M059J (cell line): ENCODE measurements around the gene LYSMD3. TPM values are rescaled to one million over a fixed set of nuclear protein-coding genes. Genes with fewer than 3 reads are reported as not detected.
A peak's percentile ranks its signal among the peaks of the same experiment; 100 is the strongest.

Experiments
- DNase-seq: peaks from one replicate; pipeline ENCODE4 v3.0.0-alpha.2; 2012; ENCODE audit warnings: low read depth
- total RNA-seq: library from RNA; depleted of rRNA; stranded (reverse); fragments of >200 nt; shearing (Covaris generic); gene quantifications from 2 replicates; pipeline ENCODE4 v1.2.3, GENCODE V29; 2014

LYSMD3 gene
- total RNA-seq, 1 experiment from 2014 or later: 18.1 TPM

- DNase-seq: peak; percentile 34
These were observed 18.7 kb upstream of the LYSMD3 start for GRCh38 chr5:90548069-90548593.

DNA sequence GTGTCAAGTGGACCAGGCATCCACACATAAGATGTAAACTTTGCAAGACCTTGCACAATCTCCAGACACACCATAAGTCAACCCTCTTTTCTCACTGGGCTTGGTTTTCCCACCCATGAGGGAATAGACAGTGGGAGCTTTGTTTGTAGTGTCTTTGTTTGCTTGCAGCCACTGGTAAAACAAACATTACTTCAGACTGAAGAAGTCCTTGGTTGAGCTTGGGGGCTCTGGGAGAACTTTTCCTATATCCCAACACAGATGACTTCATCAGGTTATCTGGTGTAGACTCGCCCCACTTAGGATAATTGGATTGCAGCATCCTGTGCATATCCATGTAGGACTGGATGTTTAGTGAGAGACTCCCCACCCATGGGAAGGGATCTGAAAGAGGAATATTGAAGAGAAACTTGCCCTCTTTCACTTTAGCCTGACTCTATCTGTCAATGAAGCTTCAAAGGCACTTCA lies 17.7 kb upstream of the LYSMD3 start:
- no peak for DNase-seq

DNA sequence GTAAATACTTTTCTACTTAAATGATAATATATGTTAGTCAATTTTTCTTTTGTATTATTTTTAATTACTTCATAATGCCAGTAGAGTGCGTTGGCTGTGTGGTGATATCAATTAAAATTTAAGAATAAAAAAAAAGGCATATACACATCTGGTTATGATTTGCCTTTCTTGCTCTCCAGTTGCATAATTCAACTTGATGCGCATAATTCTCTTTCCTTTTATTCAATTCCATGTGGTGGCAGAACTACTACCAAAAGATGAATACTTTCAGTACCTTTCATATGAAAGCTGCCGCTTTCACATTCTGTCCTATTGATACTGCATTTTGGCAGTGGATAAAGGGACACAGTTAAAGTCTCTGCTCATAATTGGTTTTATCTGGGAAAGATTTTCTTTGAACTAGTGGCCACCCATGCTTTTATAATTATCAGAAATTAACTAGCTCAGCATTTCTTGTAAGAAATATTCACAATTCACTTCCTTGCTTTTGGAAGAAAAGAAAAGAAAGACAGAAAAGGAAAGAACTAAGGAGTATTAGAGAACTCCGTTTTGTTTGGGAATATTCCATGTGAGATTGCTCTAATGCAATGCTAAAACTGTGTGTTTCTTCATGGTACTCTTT lies 16.9 kb upstream of the LYSMD3 start:
- DNase-seq: no peak

GRCh38 chr5:90545511-90545910 lies 16.1 kb upstream of the LYSMD3 start:
- DNase-seq: no peak

DNA sequence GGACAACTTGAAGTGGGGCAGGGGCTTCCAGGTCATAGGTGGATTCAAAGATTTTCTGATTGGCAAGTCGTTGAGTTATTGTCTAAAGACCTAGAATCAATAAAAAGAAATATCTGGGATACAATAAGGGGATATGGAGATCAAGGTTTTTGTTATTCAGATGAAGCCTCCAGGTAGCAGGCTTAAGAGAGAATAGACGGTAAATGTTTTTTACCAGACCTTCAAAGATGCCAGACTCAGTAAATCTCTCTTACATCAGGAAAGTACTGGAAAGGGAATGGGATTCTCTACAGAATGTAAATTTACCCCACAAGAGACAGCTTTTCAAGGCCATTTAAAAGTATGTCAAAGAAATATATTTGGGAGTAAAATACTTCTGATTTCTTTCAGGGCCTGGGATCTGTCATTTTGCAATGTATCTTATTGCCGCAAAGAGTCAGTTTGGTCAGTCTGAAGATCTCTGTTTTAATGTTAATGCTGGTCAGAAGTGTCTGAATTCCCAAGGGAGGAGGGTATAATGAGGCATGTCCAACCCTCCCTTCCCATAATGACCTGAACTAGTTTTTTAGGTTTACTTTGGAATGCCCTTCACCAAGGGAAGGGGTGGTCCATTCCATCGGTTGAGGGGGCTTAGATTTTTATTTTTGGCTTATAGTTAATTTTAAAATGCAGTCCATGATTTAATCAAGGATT lies 13.6 kb upstream of the LYSMD3 start:
- DNase-seq: no peak

GRCh38 chr5:90534922-90535321 lies 5.5 kb upstream of the LYSMD3 start:
- no peak for DNase-seq

GRCh38 chr5:90533794-90534193 lies 4.4 kb upstream of the LYSMD3 start:
- DNase-seq: no peak

- DNase-seq: no peak
These were observed 1.5 kb upstream of the LYSMD3 start for GRCh38 chr5:90530736-90531487.

GRCh38 chr5:90529939-90530677 lies 724 bp upstream of the LYSMD3 start:
- DNase-seq: peak; percentile 81

DNA sequence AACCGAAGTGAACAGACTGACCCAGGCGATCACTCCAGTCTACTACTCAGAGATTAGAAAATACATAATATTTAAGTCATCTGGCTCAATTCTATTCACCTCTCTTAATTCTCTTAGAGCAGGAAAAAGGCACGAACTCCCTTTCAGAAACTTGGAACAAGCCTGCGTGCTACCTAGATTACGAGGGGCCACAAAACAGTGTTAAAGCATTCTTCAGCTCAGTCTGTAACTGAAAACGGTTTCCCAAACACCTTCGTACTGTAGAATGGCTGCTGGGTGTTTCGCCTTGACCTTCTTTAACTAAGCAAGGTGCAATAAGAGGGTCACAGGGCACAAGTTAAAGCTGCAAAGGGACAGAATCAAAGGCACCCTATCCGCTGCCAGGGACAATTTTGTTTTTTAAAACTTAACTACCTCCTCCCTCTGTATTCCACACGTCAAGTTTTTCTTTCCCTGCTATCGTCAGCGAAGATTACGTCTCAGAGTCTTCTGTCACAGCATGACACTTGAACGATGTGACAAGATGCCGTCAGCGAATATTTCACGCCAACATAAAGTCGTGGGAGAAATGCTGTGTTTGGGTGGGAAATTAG lies 687 bp downstream of the LYSMD3 start:
- peak; percentile 24 for DNase-seq

DNA sequence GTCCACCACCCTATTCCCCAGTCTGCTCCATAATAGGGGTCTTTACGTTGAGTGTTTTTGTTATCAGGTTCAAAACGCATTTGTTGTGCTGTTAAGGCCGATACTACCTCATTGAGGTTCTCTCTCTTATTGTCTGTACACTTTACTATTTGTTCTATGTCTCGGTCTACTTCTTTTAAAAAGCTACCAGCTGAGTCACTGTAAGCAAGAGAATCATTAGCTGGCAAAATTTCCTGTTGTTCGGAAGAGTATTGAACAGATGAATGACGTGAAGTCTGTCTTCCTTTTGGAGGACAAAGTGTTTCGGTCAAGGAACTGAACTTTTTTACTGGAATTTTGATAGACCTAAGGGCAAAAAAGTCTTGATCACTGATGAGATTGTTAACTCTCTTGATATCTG lies 10.3 kb downstream of the LYSMD3 start:
- no peak for DNase-seq

- no peak for DNase-seq
These were observed 10.7 kb downstream of the LYSMD3 start for GRCh38 chr5:90518661-90519060.

- DNase-seq: no peak
These were observed 14.9 kb downstream of the LYSMD3 start for GRCh38 chr5:90514520-90514919.

GRCh38 chr5:90510438-90510837 lies 18.9 kb downstream of the LYSMD3 start:
- no peak for DNase-seq

DNA sequence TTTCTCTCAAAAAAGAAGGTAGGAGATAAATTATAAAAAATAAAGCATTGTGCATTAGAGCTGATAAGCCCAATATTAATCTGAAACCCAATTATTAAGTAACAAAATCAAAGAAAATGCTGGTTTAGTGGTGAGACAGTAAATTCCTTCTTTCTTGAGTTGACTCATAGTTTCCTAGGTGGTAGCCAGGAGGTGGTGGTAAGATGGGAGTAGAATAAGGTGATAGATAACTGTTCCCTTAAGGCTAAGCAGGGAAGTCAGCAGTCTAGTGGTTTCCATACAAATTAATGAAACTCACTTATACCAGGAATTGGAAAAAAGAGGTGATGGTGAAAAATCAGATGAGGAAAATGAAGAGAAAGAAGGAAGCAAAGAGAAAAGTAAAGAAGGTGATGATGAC lies 23.2 kb downstream of the LYSMD3 start:
- peak; percentile 48 for DNase-seq

DNA sequence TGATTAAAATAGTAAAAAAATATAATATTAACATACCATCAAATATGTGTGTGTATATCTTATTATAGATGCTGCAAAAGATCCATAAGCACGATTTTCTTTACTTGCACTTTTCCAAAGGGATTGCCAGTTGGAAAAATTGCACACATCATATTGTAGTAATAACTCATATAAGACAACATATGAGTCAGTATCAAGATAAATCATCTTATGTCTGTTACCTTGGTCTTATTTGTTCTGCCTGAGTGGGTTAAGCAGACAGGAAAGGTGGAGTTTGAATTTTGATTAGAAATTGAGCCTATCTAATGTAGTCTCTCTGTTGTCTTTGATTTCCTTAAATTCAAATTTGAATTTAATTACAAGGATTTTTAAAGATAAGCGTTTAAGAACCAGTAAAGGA lies 24.6 kb downstream of the LYSMD3 start:
- peak; percentile 13 for DNase-seq

DNA sequence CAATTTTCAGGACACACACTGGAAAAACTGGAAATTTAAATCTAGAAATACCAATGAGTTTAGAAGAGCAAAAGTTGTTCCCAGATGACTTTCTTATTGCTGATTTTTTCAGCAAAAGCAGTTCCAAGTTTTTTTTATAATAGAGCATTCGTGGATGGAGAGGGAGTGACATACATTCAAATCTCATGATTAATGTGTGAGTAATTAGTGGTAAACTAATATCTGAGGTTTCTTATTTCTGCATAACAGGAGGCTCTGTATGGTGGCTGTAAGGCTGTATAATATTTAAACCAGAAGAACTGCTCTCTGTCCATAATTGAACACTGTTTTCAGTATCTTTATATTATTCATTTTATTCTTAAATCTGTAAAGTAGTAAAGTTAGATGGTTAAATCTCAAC lies 25.8 kb downstream of the LYSMD3 start:
- peak; percentile 12 for DNase-seq

GRCh38 chr5:90495146-90495545 lies 34.2 kb downstream of the LYSMD3 start:
- DNase-seq: no peak

DNA sequence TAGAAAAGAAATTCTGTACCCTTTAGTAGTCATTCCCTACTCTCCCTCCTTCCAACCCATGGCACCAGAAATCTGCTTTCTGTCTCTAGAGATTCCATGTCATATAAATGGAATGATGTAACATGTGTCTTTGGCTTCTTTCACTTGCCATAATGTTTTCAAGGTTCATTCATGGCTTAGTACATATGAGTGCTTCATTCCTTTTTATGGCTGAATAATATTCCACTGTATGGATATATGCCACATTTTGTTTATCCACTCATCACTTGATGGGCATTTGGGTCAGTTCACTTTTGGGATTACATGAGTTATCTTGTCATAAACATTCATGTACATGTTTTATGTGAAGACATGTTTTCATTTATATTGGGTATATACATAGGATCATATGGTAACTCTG lies 35.3 kb downstream of the LYSMD3 start:
- DNase-seq: no peak

- DNase-seq: peak; percentile 43
These were observed 40.6 kb downstream of the LYSMD3 start for GRCh38 chr5:90488791-90489190.

GRCh38 chr5:90484540-90484939 lies 44.8 kb downstream of the LYSMD3 start:
- no peak for DNase-seq

GRCh38 chr5:90483206-90483605 lies 46.2 kb downstream of the LYSMD3 start:
- no peak for DNase-seq
